ENCODE data around the gene THBS4. TPM values are rescaled to one million over a fixed set of nuclear protein-coding genes. Genes with fewer than 3 reads are reported as not detected.

Gene THBS4
- polyA plus RNA-seq, 3 donors, result 0.03 TPM; not detected in 2

DNA sequence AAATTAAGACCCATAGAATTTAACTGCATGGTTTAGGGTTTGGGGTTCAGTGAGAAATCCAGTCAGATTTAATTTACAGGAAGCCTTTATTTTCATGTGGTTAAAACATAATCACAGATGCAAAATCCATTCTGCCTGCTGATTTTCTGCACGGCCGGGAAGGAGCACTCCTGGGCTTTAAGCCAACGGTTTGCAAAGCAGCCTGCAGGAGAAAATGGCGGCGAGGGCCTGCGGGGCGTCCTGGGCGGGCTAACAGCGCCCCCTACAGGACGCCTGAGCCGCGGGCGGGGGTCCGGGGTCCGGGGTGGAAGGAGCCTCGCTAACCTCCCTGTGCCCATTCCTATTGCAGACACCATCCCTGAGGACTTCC lies 47.6 kb downstream of the THBS4 start:
- H3K4me3 Mint-ChIP-seq, result peak overlapping the region; percentile 78 to 86
- Histone ChIP-seq H3K27me3 (ENCODE audit: control insufficient read depth in 2 of 2, insufficient read depth in 2 of 2, low read length in 2 of 2) (no peaks in the 10 kb centered on the region), H3K79me2 (ENCODE audit: insufficient read depth, low read length) (no peaks in the 10 kb centered on the region), H3K36me3 (replicated peaks in 1 of 2; ENCODE audit: control insufficient read depth in 1 of 2, insufficient read depth in 2 of 2, low read length in 2 of 2) (peaks cover 18 to 21% of the 10 kb centered on the region in 2 donors), H2AFZ (ENCODE audit: insufficient read depth, low read depth, low read length, poor library complexity, severe bottlenecking) (peak overlapping the region; percentile 72), H3K9ac (ENCODE audit: insufficient read depth, low read length, poor library complexity, severe bottlenecking) (no peak overlapping the region), H3K9me3 (replicated peaks in 1 of 2; ENCODE audit: control insufficient read depth in 1 of 2, insufficient read depth in 1 of 2, low read length in 2 of 2) (no peaks in the 10 kb centered on the region), H3K4me1 (ENCODE audit: control insufficient read depth in 1 of 2, insufficient read depth in 2 of 2, low read length in 2 of 2) (peaks cover 10 to 12% of the 10 kb centered on the region in 2 donors), H3K4me3 (replicated peaks in 1 of 3; ENCODE audit: low read depth in 2 of 3, low read length in 3 of 3) (peak overlapping the region; percentile 19 to 70 (median 44)), H3K27ac (ENCODE audit: low read depth in 1 of 2, low read length in 2 of 2) (no peak overlapping the region), H3K4me2 (replicated peaks; ENCODE audit: extremely low read depth, low read length, poor library complexity, severe bottlenecking) (peak overlapping the region; percentile 75), H4K20me1 (ENCODE audit: insufficient read depth, low read length) (no peaks in the 10 kb centered on the region)
- peak overlapping the region in 2 of 7 donors; percentile 24 to 78 for H3K27ac Mint-ChIP-seq
- TF ChIP-seq, protein P1, sequence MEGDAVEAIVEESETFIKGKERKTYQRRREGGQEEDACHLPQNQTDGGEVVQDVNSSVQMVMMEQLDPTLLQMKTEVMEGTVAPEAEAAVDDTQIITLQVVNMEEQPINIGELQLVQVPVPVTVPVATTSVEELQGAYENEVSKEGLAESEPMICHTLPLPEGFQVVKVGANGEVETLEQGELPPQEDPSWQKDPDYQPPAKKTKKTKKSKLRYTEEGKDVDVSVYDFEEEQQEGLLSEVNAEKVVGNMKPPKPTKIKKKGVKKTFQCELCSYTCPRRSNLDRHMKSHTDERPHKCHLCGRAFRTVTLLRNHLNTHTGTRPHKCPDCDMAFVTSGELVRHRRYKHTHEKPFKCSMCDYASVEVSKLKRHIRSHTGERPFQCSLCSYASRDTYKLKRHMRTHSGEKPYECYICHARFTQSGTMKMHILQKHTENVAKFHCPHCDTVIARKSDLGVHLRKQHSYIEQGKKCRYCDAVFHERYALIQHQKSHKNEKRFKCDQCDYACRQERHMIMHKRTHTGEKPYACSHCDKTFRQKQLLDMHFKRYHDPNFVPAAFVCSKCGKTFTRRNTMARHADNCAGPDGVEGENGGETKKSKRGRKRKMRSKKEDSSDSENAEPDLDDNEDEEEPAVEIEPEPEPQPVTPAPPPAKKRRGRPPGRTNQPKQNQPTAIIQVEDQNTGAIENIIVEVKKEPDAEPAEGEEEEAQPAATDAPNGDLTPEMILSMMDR (IDR thresholded peaks at IDR 0.05), result peak; percentile 95
- WGBS (ENCODE audit: insufficient coverage), result 7% methylated on average over 14 of the region's 16 CpGs
- peaks cover 0 to 2% (median 0%) of the 10 kb centered on the region in 3 donors for H3K27me3 Mint-ChIP-seq (ENCODE audit: low read depth in 3 of 3)
- H3K9me3 Mint-ChIP-seq, result peaks cover 0 to 2% (median 0%) of the 10 kb centered on the region in 7 donors
- peak; percentile 42 to 63 (median 51) for DNase-seq
- H3K4me1 Mint-ChIP-seq, result peaks cover 12% of the 10 kb centered on the region
- H3K36me3 Mint-ChIP-seq, result peaks cover 22 to 45% of the 10 kb centered on the region in 2 donors
- intact Hi-C loops (cut with micrococcal nuclease), result loop anchor here in 1 of 2 donors (5.0 kb wide), 1 partner anchor 205 kb away; no protein-coding TSS in a partner anchor

DNA sequence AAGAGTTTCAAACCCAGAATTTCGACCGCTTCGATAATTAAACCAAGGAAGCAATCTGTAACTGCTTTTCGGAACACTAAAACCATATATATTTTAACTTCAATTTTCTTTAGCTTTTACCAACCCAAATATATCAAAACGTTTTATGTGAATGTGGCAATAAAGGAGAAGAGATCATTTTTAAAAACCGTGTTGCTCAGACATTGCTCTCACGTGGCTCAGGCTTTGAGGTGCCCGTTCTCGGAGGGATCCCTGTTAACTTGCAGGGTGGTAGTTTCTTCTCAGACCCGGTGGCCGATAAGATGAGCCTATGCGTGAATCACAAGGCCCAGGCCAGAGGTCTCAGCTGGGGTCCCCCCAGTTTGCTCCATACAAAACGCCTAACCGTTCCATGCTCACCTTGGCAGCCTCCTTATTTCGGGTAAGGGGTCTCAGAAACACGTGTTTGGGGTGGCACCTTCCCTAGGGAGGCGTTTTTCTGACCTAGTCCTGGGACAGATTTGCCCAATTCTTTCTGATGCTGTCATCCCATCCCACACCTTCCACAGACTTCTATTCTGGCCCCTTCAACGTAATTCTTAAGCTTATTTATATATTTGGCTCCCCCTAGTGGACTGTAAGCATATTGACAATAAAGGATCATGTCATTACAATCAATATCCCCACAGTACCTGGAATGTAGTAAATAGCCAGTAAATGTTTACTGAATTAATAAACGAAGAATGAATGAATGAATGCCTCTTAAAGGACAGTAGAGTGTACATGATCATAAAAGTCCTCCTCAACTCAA lies 48.1 kb downstream of the THBS4 start:
- Mint-ChIP-seq H3K27me3 (ENCODE audit: low read depth in 3 of 3) (peaks cover 0 to 2% (median 0%) of the 10 kb centered on the region in 3 donors), H3K36me3 (peaks cover 18 to 39% of the 10 kb centered on the region in 2 donors), H3K4me1 (peaks cover 12% of the 10 kb centered on the region), H3K4me3 (peak overlapping the region; percentile 78 to 86), H3K27ac (peak overlapping the region in 4 of 7 donors; percentile 56 to 87 (median 78)), H3K9me3 (no peaks in the 10 kb centered on the region)
- intact Hi-C loops (cut with micrococcal nuclease), result loop anchor here in 1 of 2 donors (5.0 kb wide), 1 partner anchor 206 kb away; no protein-coding TSS in a partner anchor
- H3K4me3 ChIP-seq (replicated peaks in 1 of 3; ENCODE audit: low read depth in 2 of 3, low read length in 3 of 3), result peak overlapping the region; percentile 19 to 70 (median 44)
- H3K27me3 ChIP-seq (ENCODE audit: control insufficient read depth in 2 of 2, insufficient read depth in 2 of 2, low read length in 2 of 2), result no peaks in the 10 kb centered on the region
- H3K9me3 ChIP-seq (replicated peaks in 1 of 2; ENCODE audit: control insufficient read depth in 1 of 2, insufficient read depth in 1 of 2, low read length in 2 of 2), result no peaks in the 10 kb centered on the region
- DNase-seq, result peak; percentile 23 to 63 (median 54)
- peak overlapping the region; percentile 72 for H2AFZ ChIP-seq (ENCODE audit: insufficient read depth, low read depth, low read length, poor library complexity, severe bottlenecking)
- H3K9ac ChIP-seq (ENCODE audit: insufficient read depth, low read length, poor library complexity, severe bottlenecking), result no peak overlapping the region
- WGBS (ENCODE audit: insufficient coverage), result 49% methylated on average over 11 of the region's 19 CpGs
- TF ChIP-seq, protein P1 (IDR thresholded peaks at IDR 0.05), result peak; percentile 81
- H3K79me2 ChIP-seq (ENCODE audit: insufficient read depth, low read length), result no peaks in the 10 kb centered on the region
- H3K27ac ChIP-seq (ENCODE audit: low read depth in 1 of 2, low read length in 2 of 2), result no peak overlapping the region
- H3K4me2 ChIP-seq (replicated peaks; ENCODE audit: extremely low read depth, low read length, poor library complexity, severe bottlenecking), result peak overlapping the region; percentile 75
- no peaks in the 10 kb centered on the region for H4K20me1 ChIP-seq (ENCODE audit: insufficient read depth, low read length)
- peaks cover 10 to 12% of the 10 kb centered on the region in 2 donors for H3K4me1 ChIP-seq (ENCODE audit: control insufficient read depth in 1 of 2, insufficient read depth in 2 of 2, low read length in 2 of 2)
- peaks cover 14 to 16% of the 10 kb centered on the region in 2 donors for H3K36me3 ChIP-seq (replicated peaks in 1 of 2; ENCODE audit: control insufficient read depth in 1 of 2, insufficient read depth in 2 of 2, low read length in 2 of 2)

All from CD14-positive monocyte (primary cell).